ENCODE measurements around the gene LDLRAD4. TPM values are rescaled to one million over a fixed set of nuclear protein-coding genes. Genes with fewer than 3 reads are reported as not detected.

LDLRAD4 gene
- total and polyA plus RNA-seq, 8 donors: 14.1 to 26.6 (median 18.8) TPM

GRCh38 chr18:13318731-13319501, 100.4 kb downstream of the LDLRAD4 start:
- H3K27ac ChIP-seq: no peak overlapping the region
- ATAC-seq (no peak), DNase-seq (no peak)
- H3K36me3 ChIP-seq: no peaks in the 10 kb centered on the region
- H3K27me3 ChIP-seq: no peaks in the 10 kb centered on the region
- peaks cover 0 to 23% of the 10 kb centered on the region in 2 donors for H3K9me3 ChIP-seq
- TF ChIP-seq CTCF (IDR thresholded peaks at IDR 0.05): no peak
- intact Hi-C loops (cut with DNase I): no loop called here
- no peaks in the 10 kb centered on the region for H3K4me1 ChIP-seq
- no peak overlapping the region for H3K4me3 ChIP-seq

DNA sequence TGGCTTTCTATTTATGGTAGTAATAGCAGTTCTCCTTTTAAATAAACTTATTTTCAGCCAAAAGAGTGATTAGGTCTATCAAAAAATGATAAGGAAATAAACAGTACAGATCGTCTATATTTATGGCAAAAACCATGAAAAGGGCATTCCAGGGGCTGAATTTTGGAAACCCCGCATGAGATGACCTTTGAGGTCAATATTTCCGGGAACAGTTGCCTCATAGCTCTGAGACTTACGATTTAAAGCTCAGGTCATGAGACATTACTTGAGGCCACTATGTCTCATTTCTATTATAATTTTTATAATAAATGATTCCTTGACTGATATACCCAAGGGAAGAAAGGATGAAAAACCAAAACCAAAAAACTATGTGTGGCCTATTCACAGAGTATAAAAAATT, 101.1 kb downstream of the LDLRAD4 start:
- intact Hi-C loops (cut with DNase I): no loop called here
- ATAC-seq (no peak), DNase-seq (no peak)
- H3K4me3 ChIP-seq: no peak overlapping the region
- no peak for TF ChIP-seq CTCF (IDR thresholded peaks at IDR 0.05)
- H3K27me3 ChIP-seq: no peaks in the 10 kb centered on the region
- H3K4me1 ChIP-seq: no peaks in the 10 kb centered on the region
- H3K27ac ChIP-seq: no peak overlapping the region
- H3K36me3 ChIP-seq: no peaks in the 10 kb centered on the region
- peaks cover 0 to 22% of the 10 kb centered on the region in 2 donors for H3K9me3 ChIP-seq

DNA sequence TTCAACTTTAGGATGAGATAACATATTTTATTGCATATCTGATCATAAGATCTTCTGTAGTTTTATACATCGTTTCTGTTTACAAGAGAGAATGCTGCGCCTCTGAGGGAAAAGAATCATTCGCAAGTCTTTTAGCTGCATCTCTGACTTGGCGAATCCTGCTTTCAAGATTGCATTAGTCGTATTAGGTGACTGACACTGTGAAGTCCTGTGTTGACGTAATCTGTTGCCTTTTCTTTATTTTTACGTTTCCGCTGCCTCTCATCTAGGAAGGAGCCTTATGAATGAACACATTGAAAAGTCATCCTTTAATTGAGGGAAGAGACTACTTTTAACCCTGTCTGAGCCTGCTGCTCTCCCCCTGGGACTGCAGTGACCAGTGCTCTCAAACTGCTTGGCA, 101.5 kb downstream of the LDLRAD4 start:
- DNase-seq (no peak), ATAC-seq (no peak)
- peaks cover 0 to 18% of the 10 kb centered on the region in 2 donors for H3K9me3 ChIP-seq
- TF ChIP-seq CTCF (IDR thresholded peaks at IDR 0.05): no peak
- intact Hi-C loops (cut with DNase I): no loop called here
- H3K27me3 ChIP-seq: no peaks in the 10 kb centered on the region
- H3K36me3 ChIP-seq: no peaks in the 10 kb centered on the region
- H3K27ac ChIP-seq: no peak overlapping the region
- H3K4me3 ChIP-seq: no peak overlapping the region
- no peaks in the 10 kb centered on the region for H3K4me1 ChIP-seq

- H3K4me3 ChIP-seq: no peak overlapping the region
- DNase-seq: no peak
- ATAC-seq: no peak
- H3K9me3 ChIP-seq: peaks cover 0 to 9% of the 10 kb centered on the region in 2 donors
- H3K27ac ChIP-seq: no peak overlapping the region
- no peak for TF ChIP-seq CTCF (IDR thresholded peaks at IDR 0.05)
- H3K4me1 ChIP-seq: no peaks in the 10 kb centered on the region
- H3K27me3 ChIP-seq: no peaks in the 10 kb centered on the region
- H3K36me3 ChIP-seq: no peaks in the 10 kb centered on the region
- intact Hi-C loops (cut with DNase I): no loop called here
These were observed 102.4 kb downstream of the LDLRAD4 start for GRCh38 chr18:13320891-13321425.

DNA sequence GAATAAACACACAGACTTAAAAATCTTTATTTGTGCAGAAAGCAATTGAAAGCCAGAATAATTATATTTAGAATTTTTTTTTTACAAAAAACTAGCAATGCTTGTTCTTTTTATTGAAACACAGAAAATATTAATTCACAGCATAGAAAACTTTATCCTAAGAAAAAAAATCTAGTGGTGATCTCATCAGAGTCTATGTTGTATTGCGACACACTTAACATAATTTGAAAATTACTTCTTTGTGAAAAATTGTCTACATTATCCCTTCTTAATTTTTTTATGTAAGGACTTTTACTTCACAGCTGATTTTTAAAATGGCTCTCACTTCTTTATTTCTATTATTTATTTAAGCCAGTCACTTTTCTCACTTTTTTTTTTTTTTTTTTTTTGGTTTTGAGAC, 103.4 kb downstream of the LDLRAD4 start:
- intact Hi-C loops (cut with DNase I): no loop called here
- ATAC-seq: no peak

More for the DNA sequence above, 103.4 kb downstream of the LDLRAD4 start:
- Histone ChIP-seq H3K4me3 (no peak overlapping the region), H3K27me3 (no peaks in the 10 kb centered on the region), H3K27ac (no peak overlapping the region), H3K4me1 (no peaks in the 10 kb centered on the region), H3K36me3 (no peaks in the 10 kb centered on the region), H3K9me3 (no peaks in the 10 kb centered on the region)
- TF ChIP-seq CTCF (IDR thresholded peaks at IDR 0.05): no peak
- no peak for DNase-seq
